Cerebellar nuclear complex (tissue), 1 donor: ENCODE data around the gene TCEAL7.
"Not testable (repeated sequence)": the region's sequence is repeated elsewhere in the genome, so short reads cannot be mapped to it uniquely, and the experiment has no call there.

Experiments used
- DNase-seq, 2 experiments: peaks; one replicate each; lab custom pipeline; 2025; lab: John Stamatoyannopoulos, UW

Gene TCEAL7

GRCh38 chrX:103329991-103330390 lies at the start of gene TCEAL7:
TCEAL7 (plus strand) TSS chrX:103330239; CDS start chrX:103331404, 1,165 bp downstream.
- DNase-seq = peak; percentile 27 to 37

- no peak for DNase-seq
Measured at GRCh38 chrX:103293118-103293517, 36.9 kb upstream of the TCEAL7 start.

GRCh38 chrX:103304705-103305104 lies 25.3 kb upstream of the TCEAL7 start:
- DNase-seq = no peak

GRCh38 chrX:103305666-103306065 lies 24.4 kb upstream of the TCEAL7 start:
- not testable (repeated sequence) for DNase-seq

- DNase-seq = no peak
Measured at GRCh38 chrX:103309860-103310554, 20.0 kb upstream of the TCEAL7 start.

GRCh38 chrX:103310555-103311398 lies 19.3 kb upstream of the TCEAL7 start, which contains the start of gene BEX2:
BEX2 (minus strand) TSS chrX:103310990; CDS start chrX:103309976, 1,014 bp downstream.
- peak; percentile 3 to 20 for DNase-seq

GRCh38 chrX:103311399-103311780 lies 18.6 kb upstream of the TCEAL7 start:
- no peak for DNase-seq

GRCh38 chrX:103330681-103331288 lies 746 bp downstream of the TCEAL7 start:
- peak in 1 of 2 experiments; percentile 9 for DNase-seq

- no peak for DNase-seq
Measured at GRCh38 chrX:103338663-103339062, 8.6 kb downstream of the TCEAL7 start.

GRCh38 chrX:103343105-103343504 lies 13.1 kb downstream of the TCEAL7 start:
- DNase-seq = peak in 1 of 2 experiments; percentile 15

GRCh38 chrX:103344606-103345005 lies 14.6 kb downstream of the TCEAL7 start:
- DNase-seq = no peak

- no peak for DNase-seq
Measured at GRCh38 chrX:103347682-103348397, 17.8 kb downstream of the TCEAL7 start.

GRCh38 chrX:103356130-103356798 lies 26.2 kb downstream of the TCEAL7 start, which contains the start of gene TCEAL9:
TCEAL9 (plus strand) TSS chrX:103356506; CDS start chrX:103357685, 1,179 bp downstream.
- DNase-seq = peak in 1 of 2 experiments; percentile 38

- DNase-seq = no peak
Measured at GRCh38 chrX:103356858-103357257, 26.8 kb downstream of the TCEAL7 start.

- no peak for DNase-seq
Measured at GRCh38 chrX:103357871-103358270, 27.8 kb downstream of the TCEAL7 start.

- DNase-seq = not testable (repeated sequence)
Measured at GRCh38 chrX:103359605-103360004, 29.6 kb downstream of the TCEAL7 start.

GRCh38 chrX:103360092-103360491 lies 30.1 kb downstream of the TCEAL7 start:
- DNase-seq = no peak

- DNase-seq = no peak
Measured at GRCh38 chrX:103360916-103361315, 30.9 kb downstream of the TCEAL7 start.

- DNase-seq = no peak
Measured at GRCh38 chrX:103361798-103362197, 31.8 kb downstream of the TCEAL7 start.

- no peak for DNase-seq
Measured at GRCh38 chrX:103362474-103362873, 32.4 kb downstream of the TCEAL7 start.

- DNase-seq = no peak
Measured at GRCh38 chrX:103363046-103363445, 33.0 kb downstream of the TCEAL7 start.
